ENCODE results near the gene ARID3A.
A peak's percentile ranks its signal among the peaks of the same experiment; 100 is the strongest.

- TF ChIP-seq POLR2A (IDR thresholded peaks at IDR 0.05) (no peak), CTCF (IDR thresholded peaks at IDR 0.05) (peak in 2 of 4 experiments; percentile 9 to 33), POLR2AphosphoS5 (IDR thresholded peaks at IDR 0.05) (no peak)
Measured at GRCh38 chr19:970695-971094, 44.9 kb downstream of the ARID3A start.
